Kidney epithelial cell (primary cell): ENCODE measurements around the gene CAPN14. TPM values are rescaled to one million over a fixed set of nuclear protein-coding genes. Genes with fewer than 3 reads are reported as not detected.

Experiments used
- DNase-seq: peaks from one replicate; pipeline ENCODE4 v3.0.0-alpha.2; 2010; ENCODE audit warnings: low read depth
- H3K27me3 ChIP-seq: 2 replicates; pipeline ENCODE4 v1.6.0; 2011; ENCODE audit warnings: low read length; ENCODE audit not compliant: control insufficient read depth, insufficient read depth
- H3K36me3 ChIP-seq: 2 replicates; pipeline ENCODE4 v1.5.1; 2011; ENCODE audit warnings: low read length; ENCODE audit not compliant: control insufficient read depth, insufficient read depth
- H3K4me3 ChIP-seq: 2 replicates; pipeline ENCODE4 v1.5.1; 2011; ENCODE audit warnings: low read depth, mild to moderate bottlenecking, control low read depth, low read length
- CTCF ChIP-seq: IDR thresholded peaks from 2 replicates; pipeline ENCODE4 v1.5.1; 2011; ENCODE audit warnings: mild to moderate bottlenecking, moderate library complexity, low read length, control low read depth, inconsistent platforms; ENCODE audit not compliant: insufficient read depth, poor library complexity, severe bottlenecking
- total RNA-seq: library from RNA; depleted of rRNA; stranded (reverse); fragments of >200 nt; gene quantifications from 2 replicates; pipeline ENCODE4 v1.2.3, GENCODE V29; 2015

The CAPN14 gene
- total RNA-seq, 1 donor from 2014 or later: 0.58 TPM

- TF ChIP-seq CTCF: no peak
- no peak overlapping the region for H3K4me3 ChIP-seq
- no peaks in the 10 kb centered on the region for H3K36me3 ChIP-seq
- no peak for DNase-seq
- no peaks in the 10 kb centered on the region for H3K27me3 ChIP-seq
Observed at GRCh38 chr2:31253356-31254131, 36.2 kb upstream of the CAPN14 start.

GRCh38 chr2:31251851-31252250, 34.5 kb upstream of the CAPN14 start:
- H3K36me3 ChIP-seq: no peaks in the 10 kb centered on the region
- no peak overlapping the region for H3K4me3 ChIP-seq

DNA sequence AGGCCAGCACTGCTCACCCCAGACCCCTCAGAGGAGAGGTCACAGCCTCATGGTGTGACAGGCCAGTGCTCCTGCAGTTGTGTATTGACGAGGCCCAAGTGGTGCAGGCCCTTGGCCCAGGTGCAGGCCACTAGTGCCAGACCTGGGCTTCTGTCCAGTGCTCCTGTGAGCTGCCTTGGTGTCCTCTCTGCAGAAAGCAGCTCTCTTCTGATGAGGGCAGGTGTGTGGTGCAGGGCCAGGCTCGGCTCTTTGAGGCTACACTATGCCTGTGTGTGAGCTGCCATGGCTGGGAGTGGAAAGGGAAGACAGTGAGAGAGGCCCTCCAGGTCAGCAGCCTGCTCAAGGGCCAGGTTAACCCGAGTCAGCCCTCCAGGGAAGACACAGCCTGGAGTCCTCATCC, 33.7 kb upstream of the CAPN14 start:
- Histone ChIP-seq H3K27me3 (no peaks in the 10 kb centered on the region), H3K36me3 (no peaks in the 10 kb centered on the region), H3K4me3 (no peak overlapping the region)
- DNase-seq: no peak
- no peak for TF ChIP-seq CTCF

More at GRCh38 chr2:31251851-31252250, 34.5 kb upstream of the CAPN14 start:
- DNase-seq: no peak
- no peak for TF ChIP-seq CTCF
- H3K27me3 ChIP-seq: no peaks in the 10 kb centered on the region

- no peak overlapping the region for H3K4me3 ChIP-seq
- TF ChIP-seq CTCF: no peak
- no peaks in the 10 kb centered on the region for H3K27me3 ChIP-seq
- no peak for DNase-seq
- no peaks in the 10 kb centered on the region for H3K36me3 ChIP-seq
Observed at GRCh38 chr2:31249009-31249690, 31.8 kb upstream of the CAPN14 start.

GRCh38 chr2:31248139-31248538, 30.8 kb upstream of the CAPN14 start:
- no peak for TF ChIP-seq CTCF
- Histone ChIP-seq H3K36me3 (no peaks in the 10 kb centered on the region), H3K27me3 (no peaks in the 10 kb centered on the region), H3K4me3 (no peak overlapping the region)
- DNase-seq: no peak
